Fibroblast of pulmonary artery (primary cell): ENCODE measurements around the gene C1orf116.

Source experiments
- DNase-seq: peaks from one replicate; pipeline ENCODE4 v3.0.0-alpha.2; 2010; ENCODE audit warnings: low read depth
- H3K4me3 ChIP-seq: replicated peaks from 2 replicates; pipeline ENCODE4 v1.5.1; 2011; ENCODE audit warnings: low read depth, mild to moderate bottlenecking, control low read depth, low read length, moderate library complexity
- TF ChIP-seq, protein P1 (sequence below): IDR thresholded peaks from 2 replicates; pipeline ENCODE4 v1.5.1; 2011; ENCODE audit warnings: mild to moderate bottlenecking, control low read depth, low read length, inconsistent platforms; ENCODE audit errors: missing control alignments

Gene C1orf116

DNA sequence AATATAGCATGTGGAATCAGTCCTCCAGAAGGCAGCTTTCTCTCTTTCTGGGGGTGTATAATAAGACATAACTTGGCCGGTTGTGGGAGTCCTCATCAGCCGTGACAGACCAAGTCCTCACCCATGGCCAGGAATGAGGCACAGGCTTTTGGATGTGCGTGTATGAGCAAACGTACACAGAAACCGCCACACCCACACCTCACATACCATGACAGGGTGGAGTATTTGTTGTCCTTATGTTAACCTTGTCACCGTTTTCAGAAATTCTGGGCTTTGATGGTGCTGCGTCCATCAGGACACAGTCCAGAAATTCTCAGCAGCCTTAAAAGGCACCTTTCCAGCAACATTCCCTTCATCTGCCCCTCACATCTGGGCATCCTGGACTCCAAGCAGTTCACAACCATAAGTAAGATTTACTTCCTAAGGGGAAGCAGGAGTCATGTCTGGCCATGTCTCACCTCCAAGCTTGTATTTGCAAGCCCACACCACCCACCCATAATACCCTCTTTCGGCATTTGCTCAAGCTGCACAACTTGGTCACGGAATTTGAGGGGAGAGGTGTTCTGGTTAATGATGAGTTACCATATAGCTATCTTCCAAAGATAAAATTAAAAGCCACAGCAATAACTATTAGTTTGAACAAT is 12.4 kb downstream of the C1orf116 start:
- DNase-seq: no peak
- H3K4me3 ChIP-seq: no peak overlapping the region
- TF ChIP-seq, protein P1, sequence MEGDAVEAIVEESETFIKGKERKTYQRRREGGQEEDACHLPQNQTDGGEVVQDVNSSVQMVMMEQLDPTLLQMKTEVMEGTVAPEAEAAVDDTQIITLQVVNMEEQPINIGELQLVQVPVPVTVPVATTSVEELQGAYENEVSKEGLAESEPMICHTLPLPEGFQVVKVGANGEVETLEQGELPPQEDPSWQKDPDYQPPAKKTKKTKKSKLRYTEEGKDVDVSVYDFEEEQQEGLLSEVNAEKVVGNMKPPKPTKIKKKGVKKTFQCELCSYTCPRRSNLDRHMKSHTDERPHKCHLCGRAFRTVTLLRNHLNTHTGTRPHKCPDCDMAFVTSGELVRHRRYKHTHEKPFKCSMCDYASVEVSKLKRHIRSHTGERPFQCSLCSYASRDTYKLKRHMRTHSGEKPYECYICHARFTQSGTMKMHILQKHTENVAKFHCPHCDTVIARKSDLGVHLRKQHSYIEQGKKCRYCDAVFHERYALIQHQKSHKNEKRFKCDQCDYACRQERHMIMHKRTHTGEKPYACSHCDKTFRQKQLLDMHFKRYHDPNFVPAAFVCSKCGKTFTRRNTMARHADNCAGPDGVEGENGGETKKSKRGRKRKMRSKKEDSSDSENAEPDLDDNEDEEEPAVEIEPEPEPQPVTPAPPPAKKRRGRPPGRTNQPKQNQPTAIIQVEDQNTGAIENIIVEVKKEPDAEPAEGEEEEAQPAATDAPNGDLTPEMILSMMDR: no peak

DNA sequence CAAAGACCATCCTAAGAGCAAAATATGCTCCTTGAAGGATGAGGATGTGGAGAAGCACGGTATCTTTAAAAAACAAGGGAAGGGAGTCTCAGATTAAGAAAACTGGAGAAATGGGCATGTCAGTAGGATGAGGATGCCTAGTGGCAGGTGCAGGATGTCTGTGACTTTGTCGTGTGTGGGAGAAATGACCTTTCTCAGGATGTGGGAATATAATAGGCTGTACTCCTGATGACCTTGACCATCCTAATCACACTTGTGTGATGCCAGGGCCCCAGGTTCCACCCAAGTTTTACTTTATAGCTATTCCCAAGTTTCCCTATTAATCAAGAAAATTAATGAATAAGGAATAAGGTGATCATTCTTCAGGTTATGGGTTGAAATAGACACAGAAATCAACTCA is 12.9 kb downstream of the C1orf116 start:
- TF ChIP-seq, protein P1: no peak
- H3K4me3 ChIP-seq: no peak overlapping the region
- DNase-seq: no peak

DNA sequence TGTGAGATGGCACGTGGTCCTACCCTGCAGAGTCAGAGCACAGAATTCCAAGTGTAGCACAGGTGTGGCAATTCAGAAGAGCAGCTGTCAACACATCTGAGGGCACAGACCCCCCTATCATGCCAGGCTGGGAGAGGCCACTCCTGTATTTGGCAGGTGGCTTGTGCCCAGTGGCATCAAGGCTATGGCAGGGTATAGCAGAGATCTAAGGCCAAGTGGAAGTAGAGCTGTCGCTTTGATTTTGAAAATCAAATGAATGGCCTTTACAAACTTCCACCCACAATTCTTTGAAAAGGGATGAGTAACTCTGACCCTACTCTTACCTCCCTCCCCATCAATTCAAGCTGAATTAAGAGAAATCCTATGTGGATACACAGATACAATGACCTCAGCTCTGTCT is 13.4 kb downstream of the C1orf116 start:
- no peak overlapping the region for H3K4me3 ChIP-seq
- no peak for DNase-seq
- TF ChIP-seq, protein P1: no peak

DNA sequence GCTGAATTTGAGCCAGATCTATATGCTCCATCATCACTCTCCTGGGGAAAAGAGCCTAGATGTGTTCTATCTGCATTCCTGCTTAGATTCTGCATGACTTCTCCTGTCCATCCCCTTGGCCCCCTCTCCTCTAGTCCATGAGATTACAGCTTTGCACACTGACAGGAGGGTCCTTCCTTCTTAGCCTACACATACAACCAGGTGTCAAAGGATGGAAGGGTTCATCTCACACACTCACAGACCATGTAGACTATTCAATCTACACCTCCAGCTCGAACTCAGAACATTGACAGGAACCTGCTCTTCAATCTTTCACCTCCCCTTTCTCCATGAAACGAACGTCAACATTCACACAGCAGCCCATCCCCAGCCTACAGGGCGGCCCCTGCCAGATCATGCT is 13.8 kb downstream of the C1orf116 start:
- no peak overlapping the region for H3K4me3 ChIP-seq
- DNase-seq: no peak
- TF ChIP-seq, protein P1: no peak

DNA sequence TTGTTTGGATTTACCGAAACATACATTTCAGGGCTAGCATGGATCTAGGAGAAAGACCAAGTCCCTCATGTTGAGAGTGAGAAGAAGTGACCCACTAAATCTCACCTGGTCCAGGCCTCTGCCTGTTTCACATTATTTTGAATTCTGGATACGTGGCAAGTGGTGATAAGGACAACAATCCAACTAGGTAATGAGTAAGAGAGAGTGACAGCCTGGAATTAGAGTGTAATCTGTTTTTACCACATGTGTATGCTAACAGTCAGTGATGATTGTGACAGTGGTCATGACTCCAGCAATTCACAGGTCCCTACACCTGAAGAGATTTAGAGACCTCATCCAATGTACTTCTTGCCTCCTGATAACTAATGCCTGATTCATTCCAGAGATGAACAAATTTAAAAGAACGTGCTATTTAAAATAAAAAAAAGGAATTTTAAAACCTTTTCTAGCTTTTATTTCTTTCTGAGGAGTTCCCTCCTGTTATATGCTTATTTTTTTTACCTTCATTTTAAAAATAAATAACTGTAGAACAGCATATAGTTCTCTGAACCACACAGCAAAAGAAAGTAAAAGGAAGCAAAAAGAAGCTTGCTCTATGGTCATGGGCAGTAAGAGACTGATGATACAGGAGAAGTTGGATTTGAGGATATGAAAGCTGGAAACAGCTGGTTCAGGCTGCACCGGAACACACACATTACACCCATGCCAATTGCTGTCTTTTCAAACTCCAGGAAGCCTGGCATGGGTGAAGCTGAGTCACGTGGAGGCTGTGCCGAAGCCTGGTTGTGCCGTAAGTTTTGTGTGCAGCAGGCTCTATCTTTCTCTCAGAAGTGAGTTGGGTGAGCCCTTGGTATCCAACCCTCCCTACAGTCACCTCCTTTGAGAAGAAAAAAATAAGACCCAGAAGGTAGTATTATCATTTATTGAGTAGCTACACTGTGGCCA is 14.7 kb downstream of the C1orf116 start:
- TF ChIP-seq, protein P1: no peak
- DNase-seq: no peak
- H3K4me3 ChIP-seq: no peak overlapping the region

DNA sequence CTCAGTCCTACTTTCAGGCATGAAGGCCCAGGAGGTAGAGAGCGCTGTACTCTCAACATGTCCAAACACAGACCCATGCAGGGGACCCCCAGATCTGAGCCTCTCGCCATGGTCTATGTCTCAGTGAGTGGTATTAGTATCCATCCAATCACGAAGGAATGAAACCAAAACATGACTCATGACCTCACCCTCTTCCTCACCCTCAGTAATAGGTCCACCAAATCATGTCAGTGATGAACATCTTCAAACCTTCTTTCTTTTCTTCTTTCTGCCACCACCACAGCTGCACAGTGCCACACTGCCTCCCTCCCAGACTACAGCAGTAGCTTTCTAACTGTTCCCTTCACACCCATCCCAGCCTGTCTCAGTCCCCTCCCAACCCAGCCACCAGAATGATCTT is 16.8 kb downstream of the C1orf116 start:
- no peak overlapping the region for H3K4me3 ChIP-seq
- DNase-seq: no peak

More for the DNA sequence above, 16.8 kb downstream of the C1orf116 start:
- TF ChIP-seq, protein P1: no peak
